NOMO-1 treated with DMSO at 0.1 percent for 48 hours (cell line): ENCODE data around the gene CLK1.
A peak's percentile ranks its signal among the peaks of the same experiment; 100 is the strongest.
"Not testable (repeated sequence)": the region's sequence is repeated elsewhere in the genome, so short reads cannot be mapped to it uniquely, and the experiment has no call there.

Experiments
- DNase-seq: peaks from one replicate; lab custom pipeline; 2025; ENCODE audit not compliant: unreplicated experiment; lab: John Stamatoyannopoulos, UW

CLK1 gene

GRCh38 chr2:200851398-200852248 lies 12.8 kb downstream of the CLK1 start:
- no peak for DNase-seq

DNA sequence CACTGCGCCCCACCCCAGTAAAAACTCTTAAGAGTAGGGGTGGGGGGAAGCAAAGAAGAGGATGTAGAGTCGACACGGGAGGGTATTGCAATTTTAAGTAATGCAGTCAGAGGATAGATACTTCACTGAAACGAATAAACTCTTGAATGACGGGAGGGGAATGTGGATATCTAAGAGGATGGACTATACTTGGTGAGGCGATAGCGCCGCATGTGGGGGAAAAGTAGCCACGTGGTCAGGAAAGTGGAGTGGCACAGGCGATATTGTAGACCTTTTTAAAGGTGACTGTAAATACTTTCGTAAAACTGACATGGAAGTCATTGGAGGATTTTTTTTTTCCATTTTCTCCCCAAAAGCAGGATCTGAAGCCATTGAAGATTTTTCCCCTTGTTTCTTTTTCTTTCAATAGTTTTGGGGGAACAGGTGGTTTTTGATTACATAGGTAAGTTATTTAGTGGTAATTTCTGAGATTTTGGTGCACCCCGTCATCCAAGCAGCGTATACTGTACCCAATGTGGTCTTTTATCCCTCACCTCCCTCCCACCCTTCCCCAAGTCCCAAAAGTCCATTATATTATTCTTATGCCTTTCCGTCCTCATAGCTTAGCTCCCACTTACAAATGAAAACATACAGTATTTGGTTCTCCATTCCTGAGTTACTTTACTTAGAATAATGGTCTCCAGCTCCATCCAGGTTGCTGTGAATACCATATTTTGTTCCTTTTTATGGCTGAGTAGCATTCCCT lies 13.8 kb downstream of the CLK1 start:
- DNase-seq = no peak

DNA sequence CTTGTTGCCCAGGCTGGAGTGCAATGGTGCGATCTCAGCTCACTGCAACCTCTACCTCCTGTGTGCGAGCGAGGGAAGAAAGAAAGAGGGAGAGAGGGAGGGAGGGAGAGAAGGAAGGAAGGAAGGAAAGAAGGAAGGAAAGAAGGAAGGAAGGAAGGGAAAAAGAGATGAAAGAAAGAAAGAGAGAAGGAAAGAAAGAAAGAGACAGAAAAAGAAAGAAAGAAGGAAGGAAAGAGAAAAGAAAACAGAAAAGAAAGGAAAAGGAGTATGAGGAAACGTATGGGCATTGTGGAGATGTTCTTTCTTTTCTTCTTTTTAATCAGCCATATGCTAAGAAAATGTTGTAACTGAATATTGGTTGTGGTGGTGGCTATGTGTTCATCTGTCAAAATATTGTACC lies 16.5 kb downstream of the CLK1 start:
- DNase-seq = no peak

GRCh38 chr2:200847269-200847668 lies 17.2 kb downstream of the CLK1 start:
- DNase-seq = no peak

DNA sequence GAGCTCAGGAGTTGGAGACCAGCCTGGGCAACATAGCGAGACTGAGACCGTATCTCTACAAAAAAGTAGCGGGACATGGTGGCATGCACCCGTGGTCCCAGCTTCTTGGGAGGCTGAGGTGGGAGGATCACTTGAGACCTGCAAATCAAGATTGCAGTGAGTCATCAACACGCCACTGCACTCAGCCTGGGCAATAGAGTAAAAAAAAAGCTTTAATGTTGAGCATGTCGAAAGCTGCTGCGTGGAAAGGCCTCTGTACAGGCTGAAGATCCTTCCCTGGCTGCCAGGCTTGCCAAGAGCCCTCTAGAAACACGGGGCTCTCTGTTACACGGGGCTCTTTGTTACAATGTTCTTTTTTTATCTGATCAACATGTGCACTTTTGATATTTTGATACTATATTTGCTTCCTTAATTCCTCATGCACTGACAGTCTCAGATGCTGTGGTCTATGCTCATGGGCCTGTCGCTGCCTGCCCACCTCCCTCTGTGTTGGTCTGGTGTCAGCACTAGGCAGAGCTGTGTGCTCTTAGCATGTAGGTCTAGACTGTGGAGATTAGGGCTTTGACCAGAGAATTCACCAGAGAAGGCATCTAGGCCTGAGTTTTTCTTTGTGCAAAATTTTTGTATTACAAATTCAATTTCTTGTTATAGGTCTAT lies 18.7 kb downstream of the CLK1 start:
- DNase-seq = no peak

- no peak for DNase-seq
Measured at GRCh38 chr2:200845194-200845593, 19.3 kb downstream of the CLK1 start.

DNA sequence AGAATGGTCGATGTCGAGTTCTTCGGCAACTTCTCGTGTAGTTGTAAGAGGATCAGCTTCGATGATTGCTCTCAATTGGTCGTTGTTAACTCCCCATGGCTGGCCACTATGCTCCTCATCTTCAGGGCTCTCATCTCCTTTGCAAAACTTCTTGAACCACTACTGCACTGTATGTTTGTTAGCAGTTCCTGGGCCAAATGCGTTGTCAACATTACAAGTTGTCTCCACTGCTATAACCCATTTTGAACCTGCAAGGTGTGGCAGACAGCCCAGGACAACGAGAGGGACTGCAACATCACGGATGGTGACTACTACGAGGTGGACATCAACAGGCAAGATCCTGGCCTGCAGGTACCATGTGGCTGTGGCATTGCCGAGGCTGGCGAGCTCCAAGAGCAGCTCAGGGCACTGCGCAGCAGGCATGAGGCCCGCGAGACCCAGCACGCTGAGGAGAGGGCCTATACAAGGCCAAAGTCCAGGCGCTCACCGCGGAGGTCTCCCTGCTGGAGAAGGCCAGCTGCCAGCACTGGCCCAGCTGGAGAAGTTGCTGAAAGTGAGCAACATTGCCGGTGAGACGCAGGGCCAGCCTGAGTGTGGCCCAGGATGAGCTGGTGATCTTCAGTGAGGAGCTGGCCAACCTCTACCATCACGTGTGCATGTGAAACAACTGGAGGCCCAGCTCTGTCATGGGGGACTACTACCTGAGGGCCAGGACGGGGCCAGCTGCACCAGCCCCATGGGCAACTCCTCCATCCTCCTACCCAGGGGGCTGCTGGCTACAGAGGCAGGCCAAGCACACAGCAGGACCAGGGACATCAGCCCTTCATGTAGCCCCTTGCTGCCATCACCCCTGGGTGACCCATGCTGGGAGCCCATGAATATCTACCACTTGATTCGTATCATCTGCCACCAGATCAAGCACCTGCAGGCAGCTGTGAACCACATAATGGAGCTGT lies 20.2 kb downstream of the CLK1 start:
- DNase-seq = no peak

DNA sequence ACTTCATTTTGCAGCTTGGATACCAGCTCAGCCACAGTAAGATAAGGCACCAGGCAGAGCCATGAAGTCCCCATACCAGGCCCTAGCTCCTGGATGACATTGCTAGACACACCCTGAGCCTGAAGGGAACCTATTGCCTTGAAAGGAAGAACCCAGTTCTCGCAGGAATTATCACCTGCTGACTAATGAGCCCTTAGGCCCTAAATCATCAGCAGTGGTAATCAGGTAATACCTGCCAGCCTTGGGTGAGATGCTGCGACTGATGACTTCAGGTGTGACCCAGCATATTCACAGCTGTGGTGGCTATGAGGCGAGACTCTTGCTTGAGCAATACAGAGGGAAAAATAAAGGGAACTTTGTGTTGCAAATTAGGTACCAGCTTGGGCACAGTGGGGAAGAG lies 24.9 kb downstream of the CLK1 start:
- no peak for DNase-seq

DNA sequence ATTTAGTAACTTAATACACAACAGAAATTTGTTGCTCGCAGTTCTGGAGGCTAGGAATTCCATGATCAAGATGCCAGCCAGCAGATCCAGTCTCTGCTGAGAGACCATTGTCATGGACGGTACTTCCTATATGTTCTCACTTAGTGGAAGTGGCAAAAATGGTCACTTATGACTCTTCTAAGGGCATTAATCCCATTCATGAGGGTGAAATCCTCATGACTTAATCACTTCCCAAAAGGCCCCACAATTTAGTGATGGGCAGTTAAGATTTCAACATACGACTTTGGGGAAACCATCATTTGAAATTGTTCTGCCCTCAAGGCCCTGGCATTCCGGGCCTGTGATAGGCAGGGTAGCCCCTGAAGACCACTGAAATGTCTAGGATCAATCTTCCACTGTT lies 29.8 kb downstream of the CLK1 start:
- DNase-seq = no peak

- DNase-seq = no peak
Measured at GRCh38 chr2:200829258-200829655, 35.2 kb downstream of the CLK1 start.

- DNase-seq = no peak
Measured at GRCh38 chr2:200828572-200829257, 35.7 kb downstream of the CLK1 start.

GRCh38 chr2:200828104-200828503 lies 36.4 kb downstream of the CLK1 start:
- DNase-seq = no peak

- DNase-seq = no peak
Measured at GRCh38 chr2:200821686-200822245, 42.7 kb downstream of the CLK1 start.

GRCh38 chr2:200820573-200821234 lies 43.8 kb downstream of the CLK1 start:
- DNase-seq = no peak

GRCh38 chr2:200818732-200819131 lies 45.7 kb downstream of the CLK1 start:
- DNase-seq = not testable (repeated sequence)

- no peak for DNase-seq
Measured at GRCh38 chr2:200814917-200815316, 49.5 kb downstream of the CLK1 start.

GRCh38 chr2:200814276-200814815 lies 50.1 kb downstream of the CLK1 start:
- no peak for DNase-seq

- peak; percentile 35 for DNase-seq
Measured at GRCh38 chr2:200812122-200813022, 52.1 kb downstream of the CLK1 start.
